Esophagus muscularis mucosa (tissue), 4 donors: ENCODE results near the gene TRAK1.

Source experiments
- CTCF ChIP-seq, 3 experiments: fragments of 200-600 bp in 2 of 3; fragments of 450-650 bp in 1 of 3; sonication (generic) in 2 of 3; IDR thresholded peaks; one replicate each; pipeline ENCODE4 v1.5.1; 2017 to 2019; ENCODE audit warnings: antibody characterized with exemption in 3 of 3, mild to moderate bottlenecking in 2 of 3, moderate library complexity in 1 of 3
- EP300 ChIP-seq: sonication (generic); formaldehyde crosslinking; IDR thresholded peaks from one replicate; pipeline ENCODE4 v1.6.1; 2017; ENCODE audit warnings: antibody characterized with exemption
- POLR2AphosphoS5 ChIP-seq, 2 donors: sonication (generic); formaldehyde crosslinking; IDR thresholded peaks; one replicate each; pipeline ENCODE4 v1.6.1; 2017; ENCODE audit warnings: antibody characterized with exemption in 2 of 2

GRCh38 chr3:42094128-42094527 is 3.0 kb downstream of the TRAK1 start:
- TF ChIP-seq CTCF (IDR thresholded peaks at IDR 0.05) (no peak), EP300 (no peak), POLR2AphosphoS5 (IDR thresholded peaks at IDR 0.05) (no peak)
